Activated naive CD4-positive, alpha-beta T cell treated with anti-CD3 and anti-CD28 coated beads, Interleukin-2, amount 50 U/mL, for 24 hours (primary cell): ENCODE data around the gene MALAT1.

Experiments used
- H3K27ac Mint-ChIP-seq: one replicate; pipeline ENCODE4 v1.8.0; 2021; ENCODE audit warnings: mild to moderate bottlenecking, mixed read lengths
- H3K27me3 Mint-ChIP-seq: one replicate; pipeline ENCODE4 v1.8.0; 2021; ENCODE audit warnings: mixed read lengths
- H3K36me3 Mint-ChIP-seq: one replicate; pipeline ENCODE4 v1.8.0; 2021; ENCODE audit warnings: mixed read lengths
- H3K4me1 Mint-ChIP-seq: one replicate; pipeline ENCODE4 v1.8.0; 2021; ENCODE audit warnings: mixed read lengths
- H3K4me3 Mint-ChIP-seq: one replicate; pipeline ENCODE4 v1.8.0; 2021; ENCODE audit warnings: mild to moderate bottlenecking, mixed read lengths
- H3K9me3 Mint-ChIP-seq: one replicate; pipeline ENCODE4 v1.8.0; 2021; ENCODE audit warnings: mixed read lengths

Gene MALAT1

GRCh38 chr11:65474864-65475263 is 24.0 kb upstream of the MALAT1 start:
- Mint-ChIP-seq H3K27ac (peak overlapping the region; percentile 79), H3K4me1 (peaks cover 15% of the 10 kb centered on the region), H3K9me3 (no peaks in the 10 kb centered on the region), H3K27me3 (no peaks in the 10 kb centered on the region), H3K36me3 (no peaks in the 10 kb centered on the region), H3K4me3 (peak overlapping the region; percentile 62)

- Mint-ChIP-seq H3K27ac (peak overlapping the region; percentile 97), H3K4me3 (peak overlapping the region; percentile 94), H3K27me3 (no peaks in the 10 kb centered on the region), H3K9me3 (no peaks in the 10 kb centered on the region), H3K36me3 (no peaks in the 10 kb centered on the region), H3K4me1 (peaks cover 10% of the 10 kb centered on the region)
Measured at GRCh38 chr11:65476632-65477148, 22.2 kb upstream of the MALAT1 start.

GRCh38 chr11:65477149-65477965 is 21.5 kb upstream of the MALAT1 start:
- no peaks in the 10 kb centered on the region for H3K36me3 Mint-ChIP-seq

GRCh38 chr11:65478388-65479183 is 20.3 kb upstream of the MALAT1 start:
- Mint-ChIP-seq H3K4me1 (peaks cover 4% of the 10 kb centered on the region), H3K36me3 (no peaks in the 10 kb centered on the region), H3K4me3 (peak overlapping the region; percentile 39), H3K27ac (peak overlapping the region; percentile 72), H3K27me3 (no peaks in the 10 kb centered on the region), H3K9me3 (no peaks in the 10 kb centered on the region)

More at GRCh38 chr11:65477149-65477965, 21.5 kb upstream of the MALAT1 start:
- no peaks in the 10 kb centered on the region for H3K9me3 Mint-ChIP-seq
- H3K4me1 Mint-ChIP-seq = peaks cover 4% of the 10 kb centered on the region
- peak overlapping the region; percentile 100 for H3K27ac Mint-ChIP-seq
- H3K4me3 Mint-ChIP-seq = peak overlapping the region; percentile 94
- H3K27me3 Mint-ChIP-seq = no peaks in the 10 kb centered on the region

- Mint-ChIP-seq H3K4me3 (no peak overlapping the region), H3K4me1 (peaks cover 4% of the 10 kb centered on the region), H3K27ac (peak overlapping the region; percentile 14), H3K36me3 (no peaks in the 10 kb centered on the region), H3K9me3 (no peaks in the 10 kb centered on the region), H3K27me3 (no peaks in the 10 kb centered on the region)
Measured at GRCh38 chr11:65479184-65480145, 19.4 kb upstream of the MALAT1 start.

GRCh38 chr11:65482306-65482850 is 16.5 kb upstream of the MALAT1 start:
- Mint-ChIP-seq H3K9me3 (no peaks in the 10 kb centered on the region), H3K4me1 (no peaks in the 10 kb centered on the region), H3K27me3 (no peaks in the 10 kb centered on the region), H3K4me3 (no peak overlapping the region), H3K27ac (peak overlapping the region; percentile 18), H3K36me3 (no peaks in the 10 kb centered on the region)

GRCh38 chr11:65485920-65486219 is 13.0 kb upstream of the MALAT1 start:
- no peaks in the 10 kb centered on the region for H3K27me3 Mint-ChIP-seq
- H3K4me1 Mint-ChIP-seq = peaks cover 12% of the 10 kb centered on the region
- H3K27ac Mint-ChIP-seq = no peak overlapping the region
- H3K36me3 Mint-ChIP-seq = no peaks in the 10 kb centered on the region
- H3K9me3 Mint-ChIP-seq = no peaks in the 10 kb centered on the region
- no peak overlapping the region for H3K4me3 Mint-ChIP-seq

- Mint-ChIP-seq H3K4me1 (peaks cover 12% of the 10 kb centered on the region), H3K4me3 (no peak overlapping the region), H3K27me3 (no peaks in the 10 kb centered on the region), H3K9me3 (no peaks in the 10 kb centered on the region), H3K27ac (no peak overlapping the region), H3K36me3 (no peaks in the 10 kb centered on the region)
Measured at GRCh38 chr11:65486570-65487466, 12.0 kb upstream of the MALAT1 start.

GRCh38 chr11:65487467-65488272 is 11.2 kb upstream of the MALAT1 start:
- Mint-ChIP-seq H3K4me3 (no peak overlapping the region), H3K4me1 (peaks cover 19% of the 10 kb centered on the region), H3K27me3 (no peaks in the 10 kb centered on the region), H3K9me3 (no peaks in the 10 kb centered on the region), H3K27ac (peak overlapping the region; percentile 51), H3K36me3 (no peaks in the 10 kb centered on the region)

GRCh38 chr11:65488273-65489034 is 10.4 kb upstream of the MALAT1 start:
- peaks cover 2% of the 10 kb centered on the region for H3K36me3 Mint-ChIP-seq
- peaks cover 26% of the 10 kb centered on the region for H3K4me1 Mint-ChIP-seq
- no peaks in the 10 kb centered on the region for H3K27me3 Mint-ChIP-seq
- H3K27ac Mint-ChIP-seq = peak overlapping the region; percentile 62
- H3K4me3 Mint-ChIP-seq = no peak overlapping the region
- no peaks in the 10 kb centered on the region for H3K9me3 Mint-ChIP-seq

GRCh38 chr11:65489035-65489705 is 9.7 kb upstream of the MALAT1 start:
- Mint-ChIP-seq H3K27ac (peak overlapping the region; percentile 62), H3K9me3 (no peaks in the 10 kb centered on the region), H3K4me3 (no peak overlapping the region), H3K4me1 (peaks cover 26% of the 10 kb centered on the region), H3K27me3 (no peaks in the 10 kb centered on the region), H3K36me3 (peaks cover 2% of the 10 kb centered on the region)

- H3K27ac Mint-ChIP-seq = no peak overlapping the region
- H3K4me3 Mint-ChIP-seq = no peak overlapping the region
- H3K9me3 Mint-ChIP-seq = no peaks in the 10 kb centered on the region
- no peaks in the 10 kb centered on the region for H3K27me3 Mint-ChIP-seq
- peaks cover 2% of the 10 kb centered on the region for H3K36me3 Mint-ChIP-seq
- peaks cover 31% of the 10 kb centered on the region for H3K4me1 Mint-ChIP-seq
Measured at GRCh38 chr11:65489706-65490320, 9.0 kb upstream of the MALAT1 start.
